Thyroid gland (tissue), 4 donors: ENCODE measurements around the gene LRP1. TPM values are rescaled to one million over a fixed set of nuclear protein-coding genes. Genes with fewer than 3 reads are reported as not detected.

Experiments
- DNase-seq, 2 donors: peaks; one replicate each; pipeline ENCODE4 v3.0.0-alpha.2; 2019
- H3K27ac ChIP-seq, 3 donors: fragments of 200-600 bp; sonication (generic); 1 replicate in 2 of 3; 2 replicates in 1 of 3; pipeline ENCODE4 v1.5.1; 2016 to 2019; ENCODE audit warnings: mild to moderate bottlenecking in 1 of 3, moderate library complexity in 1 of 3
- H3K27me3 ChIP-seq: fragments of 200-600 bp; sonication (generic); one replicate; pipeline ENCODE4 v1.5.1; 2019
- H3K36me3 ChIP-seq, 2 donors: fragments of 200-600 bp; sonication (generic); one replicate each; pipeline ENCODE4 v1.5.1; 2016 to 2019
- H3K4me1 ChIP-seq, 2 donors: fragments of 200-600 bp; sonication (generic); one replicate each; pipeline ENCODE4 v1.5.1; 2017 to 2019
- H3K4me3 ChIP-seq, 3 donors: fragments of 200-600 bp; sonication (generic); replicated peaks in 1 of 3; 1 replicate in 2 of 3; 2 replicates in 1 of 3; pipeline ENCODE4 v1.5.1; 2016; ENCODE audit warnings: mild to moderate bottlenecking in 1 of 3
- H3K9me3 ChIP-seq: fragments of 200-600 bp; sonication (generic); one replicate; pipeline ENCODE4 v1.5.1; 2017
- CTCF ChIP-seq, 6 experiments: fragments of 200-600 bp in 3 of 6; fragments of 450-650 bp in 3 of 6; sonication (generic) in 3 of 6; IDR thresholded peaks; one replicate each; pipeline ENCODE4 v1.5.1; 2016 to 2019; ENCODE audit warnings: antibody characterized with exemption in 6 of 6, mild to moderate bottlenecking in 2 of 6, inconsistent platforms in 1 of 6, moderate library complexity in 1 of 6
- POLR2A ChIP-seq, 2 donors: fragments of 450-650 bp; IDR thresholded peaks; one replicate each; pipeline ENCODE4 v1.6.1; 2017; ENCODE audit warnings: antibody characterized with exemption in 2 of 2, mild to moderate bottlenecking in 2 of 2, moderate library complexity in 1 of 2
- WGBS, 2 donors: methylation state at CpG; one replicate each; pipeline ENCODE4 v1.1.5; 2017; 5-methylcytosine and 5-hydroxymethylcytosine counted together
- intact Hi-C: fragments of 100-400 bp; cut with DNase I; formaldehyde crosslinking; loops from one replicate; pipeline ENCODE4 v1.15.1; 2023
- total RNA-seq, 4 donors: library from RNA; depleted of rRNA; stranded (reverse); fragments of >200 nt; gene quantifications; one replicate each; pipeline ENCODE4 v1.2.3, GENCODE V29; 2016

Gene LRP1
- total RNA-seq, 4 donors from 2014 or later: 98.5 to 161 (median 118) TPM

- peaks cover 16 to 22% of the 10 kb centered on the region in 2 donors for H3K36me3 ChIP-seq
Observed at GRCh38 chr12:57176846-57177245, 48.6 kb downstream of the LRP1 start.

GRCh38 chr12:57177354-57177753, 49.1 kb downstream of the LRP1 start:
- no peaks in the 10 kb centered on the region for H3K4me1 ChIP-seq
- H3K27ac ChIP-seq: no peak overlapping the region
- H3K9me3 ChIP-seq: no peaks in the 10 kb centered on the region
- DNase-seq: no peak
- H3K4me3 ChIP-seq: no peak overlapping the region
- peaks cover 16 to 22% of the 10 kb centered on the region in 2 donors for H3K36me3 ChIP-seq
- TF ChIP-seq POLR2A (IDR thresholded peaks at IDR 0.05) (no peak), CTCF (IDR thresholded peaks at IDR 0.05) (no peak)
- H3K27me3 ChIP-seq: no peaks in the 10 kb centered on the region
- intact Hi-C loops: loop anchor here (5.0 kb wide), 1 partner anchor 40 kb away; no protein-coding TSS in a partner anchor
- 93 to 96% methylated on average over 16 of the region's 16 CpGs for WGBS, 2 donors

More at GRCh38 chr12:57176846-57177245, 48.6 kb downstream of the LRP1 start:
- Histone ChIP-seq H3K27ac (no peak overlapping the region), H3K27me3 (no peaks in the 10 kb centered on the region), H3K4me3 (no peak overlapping the region), H3K4me1 (no peaks in the 10 kb centered on the region), H3K9me3 (no peaks in the 10 kb centered on the region)
- DNase-seq: no peak
- WGBS, 2 donors: 85 to 93% methylated on average over 8 to 9 of the region's 9 CpGs
- intact Hi-C loops: loop anchor here (5.0 kb wide), 1 partner anchor 40 kb away; no protein-coding TSS in a partner anchor
- TF ChIP-seq CTCF (IDR thresholded peaks at IDR 0.05): no peak
- no peak for TF ChIP-seq POLR2A (IDR thresholded peaks at IDR 0.05)

- TF ChIP-seq POLR2A (IDR thresholded peaks at IDR 0.05): no peak
- TF ChIP-seq CTCF (IDR thresholded peaks at IDR 0.05): no peak
- DNase-seq: no peak
- no peak overlapping the region for H3K27ac ChIP-seq
- no peaks in the 10 kb centered on the region for H3K27me3 ChIP-seq
- no peaks in the 10 kb centered on the region for H3K4me1 ChIP-seq
- intact Hi-C loops: loop anchor here (5.0 kb wide), 1 partner anchor 41 kb away; no protein-coding TSS in a partner anchor
- H3K36me3 ChIP-seq: peaks cover 16 to 22% of the 10 kb centered on the region in 2 donors
- no peak overlapping the region for H3K4me3 ChIP-seq
- H3K9me3 ChIP-seq: no peaks in the 10 kb centered on the region
- WGBS, 2 donors: 81 to 93% methylated on average over 13 to 14 of the region's 14 CpGs
Observed at GRCh38 chr12:57178213-57178612, 49.9 kb downstream of the LRP1 start.

GRCh38 chr12:57179331-57180086, 51.2 kb downstream of the LRP1 start:
- Histone ChIP-seq H3K4me3 (no peak overlapping the region), H3K36me3 (peaks cover 19 to 27% of the 10 kb centered on the region in 2 donors), H3K27ac (no peak overlapping the region), H3K9me3 (no peaks in the 10 kb centered on the region), H3K4me1 (no peaks in the 10 kb centered on the region), H3K27me3 (no peaks in the 10 kb centered on the region)
- no peak for TF ChIP-seq POLR2A (IDR thresholded peaks at IDR 0.05)
- TF ChIP-seq CTCF (IDR thresholded peaks at IDR 0.05): no peak
- WGBS, 2 donors: 94% methylated on average over 25 to 27 of the region's 27 CpGs
- DNase-seq: no peak
- intact Hi-C loops: loop anchor here (5.0 kb wide), 2 partner anchors 42 to 102 kb away; partner anchors contain the start of gene NEMP1
